GM12878 (cell line): Measurements from ENCODE around the gene KIF25. TPM values are rescaled to one million over a fixed set of nuclear protein-coding genes. Genes with fewer than 3 reads are reported as not detected.

Source experiments
- ATAC-seq: fragments of 200-7000 bp; cut with Tn5 transposase; 3 replicates; pipeline ENCODE4 v1.9.1; 2020; ENCODE audit warnings: mild to moderate bottlenecking, moderate library complexity
- BruUV-seq: library from RNA; stranded (reverse); fragments of 400-500 nt; replicated peaks from 2 replicates; lab custom pipeline; 2021; lab: Mats Ljungman, UMichigan
- CTCF ChIA-PET: fragments of 300-600 bp; sonication (Branson Sonifier 250); formaldehyde crosslinking; extraction: SDS; loops from one replicate; lab custom pipeline; 2021; ENCODE audit warnings: inconsistent platforms; lab: Yijun Ruan, JAX
- POLR2A ChIA-PET: fragments of 350-600 bp; formaldehyde crosslinking; extraction: SDS; loops from one replicate; lab custom pipeline; 2021; ENCODE audit warnings: inconsistent platforms; lab: Charles Lee
- RAD21 ChIA-PET: fragments of 300-600 bp; sonication (Branson Sonifier 250); formaldehyde crosslinking; loops from one replicate; lab custom pipeline; 2023; ENCODE audit warnings: antibody characterized with exemption; ENCODE audit not compliant: unreplicated experiment; lab: Charles Lee
- SMC1A ChIA-PET: fragments of 300-600 bp; sonication (Branson Sonifier 250); formaldehyde crosslinking; loops from one replicate; lab custom pipeline; 2023; ENCODE audit not compliant: unreplicated experiment, uncharacterized antibody; lab: Charles Lee
- DNase-seq: peaks from one replicate; pipeline ENCODE4 v3.0.0-alpha.2; 2011; ENCODE audit warnings: low read depth, low spot score
- FAIRE-seq: peaks from 3 replicates; lab custom pipeline; 2011; peaks lifted over from hg19 to GRCh38; lab: Jason Lieb, UNC
- H2AFZ ChIP-seq: 2 replicates; pipeline ENCODE4 v1.6.0; 2011; ENCODE audit warnings: low read depth, low read length, control low read depth; ENCODE audit not compliant: control insufficient read depth
- H3K27ac ChIP-seq: 2 replicates; pipeline ENCODE4 v1.5.1; 2011; ENCODE audit warnings: control low read depth; ENCODE audit not compliant: control insufficient read depth, insufficient read depth
- H3K27me3 ChIP-seq, 2 experiments: replicated peaks in 1 of 2; 2 replicates each; pipeline versions ENCODE4 v1.6.0 to v1.6.1; 2011; ENCODE audit warnings: low read length in 1 of 2; ENCODE audit not compliant: control insufficient read depth in 2 of 2, insufficient read depth in 2 of 2
- H3K36me3 ChIP-seq, 2 experiments: 2 replicates each; pipeline ENCODE4 v1.5.1; 2011; ENCODE audit warnings: low read length in 1 of 2; ENCODE audit not compliant: control insufficient read depth in 2 of 2, insufficient read depth in 2 of 2
- H3K4me1 ChIP-seq: 2 replicates; pipeline ENCODE4 v1.6.1; 2011; ENCODE audit warnings: mild to moderate bottlenecking, low read length, moderate library complexity, mixed read lengths; ENCODE audit not compliant: control insufficient read depth, insufficient read depth
- H3K4me2 ChIP-seq: 2 replicates; pipeline ENCODE4 v1.6.0; 2011; ENCODE audit warnings: control low read depth; ENCODE audit not compliant: control insufficient read depth, insufficient read depth
- H3K4me3 ChIP-seq: fragments of 200-600 bp; sonication (generic); 2 replicates; pipeline ENCODE4 v1.5.1; 2016
- H3K79me2 ChIP-seq: 2 replicates; pipeline ENCODE4 v1.6.0; 2011; ENCODE audit warnings: low read length; ENCODE audit not compliant: control insufficient read depth, insufficient read depth
- H3K9ac ChIP-seq: 2 replicates; pipeline ENCODE4 v1.8.0; 2011; ENCODE audit warnings: low read length, control low read depth, mixed read lengths; ENCODE audit not compliant: control insufficient read depth, insufficient read depth
- H3K9me3 ChIP-seq: replicated peaks from 3 replicates; pipeline ENCODE4 v1.5.1; 2011; ENCODE audit warnings: mild to moderate bottlenecking, low read length; ENCODE audit not compliant: control insufficient read depth, insufficient read depth
- H4K20me1 ChIP-seq: 2 replicates; pipeline ENCODE4 v1.6.0; 2011; ENCODE audit not compliant: control insufficient read depth, insufficient read depth
- CBFB ChIP-seq: IDR thresholded peaks from 2 replicates; pipeline ENCODE4 v1.6.1; 2016; ENCODE audit warnings: antibody characterized with exemption, low read depth
- CREB1 ChIP-seq: IDR thresholded peaks from 2 replicates; pipeline ENCODE4 v1.6.1; 2012; ENCODE audit warnings: low read depth, mild to moderate bottlenecking, inconsistent platforms
- EED ChIP-seq: sonication (generic); IDR thresholded peaks from 2 replicates; pipeline ENCODE4 v1.6.1; 2016; ENCODE audit warnings: antibody characterized with exemption, low read depth
- GATAD2B ChIP-seq: fragments of 450-650 bp; conservative IDR thresholded peaks from 2 replicates; pipeline ENCODE4 v1.6.1; 2017; ENCODE audit warnings: low read depth, mild to moderate bottlenecking, moderate library complexity
- HCFC1 ChIP-seq: fragments of 150-350 bp; IDR thresholded peaks from 2 replicates; pipeline ENCODE4 v1.6.1; 2014; ENCODE audit warnings: low read length
- HDAC2 ChIP-seq: fragments of 200-600 bp; sonication (generic); IDR thresholded peaks from 2 replicates; pipeline ENCODE4 v1.6.1; 2017
- IKZF2 ChIP-seq, 2 experiments: fragments of 450-650 bp; IDR thresholded peaks; 2 replicates each; pipeline ENCODE4 v1.6.1; 2017; ENCODE audit warnings: mild to moderate bottlenecking in 2 of 2, moderate library complexity in 2 of 2
- POU2F2 ChIP-seq: IDR thresholded peaks from 3 replicates; pipeline ENCODE4 v1.6.1; 2011; ENCODE audit warnings: low read depth, mild to moderate bottlenecking, low read length, borderline replicate concordance
- RELA ChIP-seq: fragments of 450-650 bp; IDR thresholded peaks from 2 replicates; pipeline ENCODE4 v1.8.0; 2014; ENCODE audit warnings: borderline replicate concordance; ENCODE audit not compliant: partially characterized antibody
- ZNF207 ChIP-seq: fragments of 450-650 bp; IDR thresholded peaks from 2 replicates; pipeline ENCODE4 v1.6.1; 2014; ENCODE audit warnings: antibody characterized with exemption, mild to moderate bottlenecking, borderline replicate concordance
- WGBS: methylation state at CpG from one replicate; pipeline ENCODE4 v1.1.6; 2016; ENCODE audit warnings: low lambda C conversion rate; ENCODE audit not compliant: insufficient replicate concordance, insufficient coverage; ENCODE audit errors: missing lambda C conversion rate; 5-methylcytosine and 5-hydroxymethylcytosine counted together
- in situ Hi-C: fragments of 300-500 bp; cut with MboI; formaldehyde crosslinking; loops from 9 replicates; pipeline ENCODE4 v1.14.3; 2018; ENCODE audit warnings: mixed read lengths
- intact Hi-C: fragments of 100-400 bp; cut with micrococcal nuclease; formaldehyde crosslinking; loops from one replicate; pipeline ENCODE4 v1.14.2; 2022; ENCODE audit not compliant: unreplicated experiment
- polyA plus RNA-seq, 11 experiments: library from polyadenylated mRNA; depleted of rRNA in 4 of 11; unstranded in 6 of 11; stranded (reverse) in 5 of 11; fragments of >200 nt; fragmentation: Nextera tagmentation in 4 of 11; fragmentation: Illumina TruSeq in 1 of 11; extraction: Ambion mirVana in 4 of 11; extraction: Trizol in 1 of 11; gene quantifications; 1 replicate in 1 of 11; 2 replicates in 10 of 11; pipeline versions ENCODE4 v1.2.1 to v1.2.3, GENCODE V29; 2011 to 2016; ENCODE audit warnings: inconsistent platforms in 2 of 11, missing spikeins in 2 of 11, low read depth in 1 of 11
- total RNA-seq, 4 experiments: library from RNA; depleted of rRNA in 3 of 4; stranded (reverse); fragments of >200 nt in 3 of 4; fragmentation: Illumina TruSeq in 1 of 4; extraction: Trizol in 1 of 4; gene quantifications; 2 replicates each; pipeline versions ENCODE4 v1.2.1 to v1.2.3, GENCODE V29; 2013 to 2021
- TF ChIP-seq, protein P1 (sequence below): IDR thresholded peaks from 2 replicates; pipeline ENCODE4 v1.6.1; 2011; ENCODE audit warnings: low read depth, mild to moderate bottlenecking, low read length, moderate library complexity, borderline replicate concordance; ENCODE audit errors: extremely low read depth
- TF ChIP-seq, protein P2 (sequence below): fragments of 150-350 bp; IDR thresholded peaks from 2 replicates; pipeline ENCODE4 v1.6.1; 2016; ENCODE audit warnings: low read depth, low read length
- TF ChIP-seq, protein P3 (sequence below): fragments of 450-650 bp; formaldehyde crosslinking; IDR thresholded peaks from 2 replicates; pipeline ENCODE4 v1.5.0; 2022; ENCODE audit warnings: mild to moderate bottlenecking, missing genetic modification characterization
- TF ChIP-seq, protein P4 (sequence below): IDR thresholded peaks from 2 replicates; pipeline ENCODE4 v1.6.1; 2012; ENCODE audit warnings: low read length, inconsistent platforms
- TF ChIP-seq, protein P5 (sequence below): fragments of 450-650 bp; IDR thresholded peaks from 2 replicates; pipeline ENCODE4 v1.6.1; 2017; ENCODE audit warnings: low read depth, mild to moderate bottlenecking, moderate library complexity

KIF25 gene
- total and polyA plus RNA-seq, 10 of the 15 experiments (the other 5 are each of a cell fraction or from before 2014, with no cell fraction given): not detected

DNA sequence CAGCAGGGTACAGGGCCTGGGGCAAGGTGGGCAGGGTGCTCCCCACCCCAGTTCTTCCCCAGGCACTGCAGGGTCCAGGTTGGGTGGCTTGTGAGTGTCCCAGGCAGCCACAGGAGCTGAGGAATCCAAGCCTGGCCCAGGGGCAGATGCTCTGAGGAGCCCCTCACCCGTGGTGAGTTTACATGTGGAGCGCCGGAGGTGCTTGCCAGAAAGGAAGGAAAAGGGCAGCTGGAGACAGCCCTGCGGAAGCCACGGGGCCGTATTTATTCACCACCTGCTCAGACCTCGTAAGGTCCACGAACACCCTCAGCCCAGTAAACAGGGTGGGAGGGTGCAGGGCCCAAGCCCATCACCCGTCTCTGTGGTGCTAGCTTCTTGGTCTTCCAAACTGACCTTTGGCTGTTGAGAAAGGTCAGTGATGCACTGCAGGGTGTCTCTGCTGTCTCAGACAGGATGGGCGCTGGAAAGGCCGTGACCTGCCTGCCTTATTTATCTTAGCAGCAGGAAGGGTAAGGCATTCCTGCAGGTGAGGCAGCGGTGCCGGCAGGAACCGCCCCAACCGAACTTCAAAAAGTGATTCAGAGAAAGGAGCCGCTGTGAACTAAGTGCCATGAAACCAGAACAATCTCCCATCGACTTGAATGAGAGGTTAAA, 85.5 kb downstream of the KIF25 start:
- in situ Hi-C loops: no loop called here
- BruUV-seq: no TSS peak
- H3K9ac ChIP-seq: no peak overlapping the region
- no peaks in the 10 kb centered on the region for H3K4me1 ChIP-seq
- no peaks in the 10 kb centered on the region for H3K36me3 ChIP-seq
- no peak overlapping the region for H2AFZ ChIP-seq
- 47% methylated on average over 16 of the region's 17 CpGs for WGBS
- ATAC-seq (no peak), DNase-seq (no peak), FAIRE-seq (no peak)
- H3K4me2 ChIP-seq: no peak overlapping the region
- H3K27me3 ChIP-seq: no peaks in the 10 kb centered on the region
- ChIA-PET CTCF (no interaction called here), RAD21 (no interaction called here), SMC1A (no interaction called here), POLR2A (no interaction called here)
- no peaks in the 10 kb centered on the region for H3K79me2 ChIP-seq
- H3K27ac ChIP-seq: no peak overlapping the region
- no peak overlapping the region for H3K4me3 ChIP-seq
- intact Hi-C loops: no loop called here
- H4K20me1 ChIP-seq: no peaks in the 10 kb centered on the region
- H3K9me3 ChIP-seq: no peaks in the 10 kb centered on the region
- TF ChIP-seq, protein P1, sequence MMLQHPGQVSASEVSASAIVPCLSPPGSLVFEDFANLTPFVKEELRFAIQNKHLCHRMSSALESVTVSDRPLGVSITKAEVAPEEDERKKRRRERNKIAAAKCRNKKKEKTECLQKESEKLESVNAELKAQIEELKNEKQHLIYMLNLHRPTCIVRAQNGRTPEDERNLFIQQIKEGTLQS: no peak
- TF ChIP-seq, protein P2, sequence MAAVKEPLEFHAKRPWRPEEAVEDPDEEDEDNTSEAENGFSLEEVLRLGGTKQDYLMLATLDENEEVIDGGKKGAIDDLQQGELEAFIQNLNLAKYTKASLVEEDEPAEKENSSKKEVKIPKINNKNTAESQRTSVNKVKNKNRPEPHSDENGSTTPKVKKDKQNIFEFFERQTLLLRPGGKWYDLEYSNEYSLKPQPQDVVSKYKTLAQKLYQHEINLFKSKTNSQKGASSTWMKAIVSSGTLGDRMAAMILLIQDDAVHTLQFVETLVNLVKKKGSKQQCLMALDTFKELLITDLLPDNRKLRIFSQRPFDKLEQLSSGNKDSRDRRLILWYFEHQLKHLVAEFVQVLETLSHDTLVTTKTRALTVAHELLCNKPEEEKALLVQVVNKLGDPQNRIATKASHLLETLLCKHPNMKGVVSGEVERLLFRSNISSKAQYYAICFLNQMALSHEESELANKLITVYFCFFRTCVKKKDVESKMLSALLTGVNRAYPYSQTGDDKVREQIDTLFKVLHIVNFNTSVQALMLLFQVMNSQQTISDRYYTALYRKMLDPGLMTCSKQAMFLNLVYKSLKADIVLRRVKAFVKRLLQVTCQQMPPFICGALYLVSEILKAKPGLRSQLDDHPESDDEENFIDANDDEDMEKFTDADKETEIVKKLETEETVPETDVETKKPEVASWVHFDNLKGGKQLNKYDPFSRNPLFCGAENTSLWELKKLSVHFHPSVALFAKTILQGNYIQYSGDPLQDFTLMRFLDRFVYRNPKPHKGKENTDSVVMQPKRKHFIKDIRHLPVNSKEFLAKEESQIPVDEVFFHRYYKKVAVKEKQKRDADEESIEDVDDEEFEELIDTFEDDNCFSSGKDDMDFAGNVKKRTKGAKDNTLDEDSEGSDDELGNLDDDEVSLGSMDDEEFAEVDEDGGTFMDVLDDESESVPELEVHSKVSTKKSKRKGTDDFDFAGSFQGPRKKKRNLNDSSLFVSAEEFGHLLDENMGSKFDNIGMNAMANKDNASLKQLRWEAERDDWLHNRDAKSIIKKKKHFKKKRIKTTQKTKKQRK: no peak
- TF ChIP-seq, protein P3, sequence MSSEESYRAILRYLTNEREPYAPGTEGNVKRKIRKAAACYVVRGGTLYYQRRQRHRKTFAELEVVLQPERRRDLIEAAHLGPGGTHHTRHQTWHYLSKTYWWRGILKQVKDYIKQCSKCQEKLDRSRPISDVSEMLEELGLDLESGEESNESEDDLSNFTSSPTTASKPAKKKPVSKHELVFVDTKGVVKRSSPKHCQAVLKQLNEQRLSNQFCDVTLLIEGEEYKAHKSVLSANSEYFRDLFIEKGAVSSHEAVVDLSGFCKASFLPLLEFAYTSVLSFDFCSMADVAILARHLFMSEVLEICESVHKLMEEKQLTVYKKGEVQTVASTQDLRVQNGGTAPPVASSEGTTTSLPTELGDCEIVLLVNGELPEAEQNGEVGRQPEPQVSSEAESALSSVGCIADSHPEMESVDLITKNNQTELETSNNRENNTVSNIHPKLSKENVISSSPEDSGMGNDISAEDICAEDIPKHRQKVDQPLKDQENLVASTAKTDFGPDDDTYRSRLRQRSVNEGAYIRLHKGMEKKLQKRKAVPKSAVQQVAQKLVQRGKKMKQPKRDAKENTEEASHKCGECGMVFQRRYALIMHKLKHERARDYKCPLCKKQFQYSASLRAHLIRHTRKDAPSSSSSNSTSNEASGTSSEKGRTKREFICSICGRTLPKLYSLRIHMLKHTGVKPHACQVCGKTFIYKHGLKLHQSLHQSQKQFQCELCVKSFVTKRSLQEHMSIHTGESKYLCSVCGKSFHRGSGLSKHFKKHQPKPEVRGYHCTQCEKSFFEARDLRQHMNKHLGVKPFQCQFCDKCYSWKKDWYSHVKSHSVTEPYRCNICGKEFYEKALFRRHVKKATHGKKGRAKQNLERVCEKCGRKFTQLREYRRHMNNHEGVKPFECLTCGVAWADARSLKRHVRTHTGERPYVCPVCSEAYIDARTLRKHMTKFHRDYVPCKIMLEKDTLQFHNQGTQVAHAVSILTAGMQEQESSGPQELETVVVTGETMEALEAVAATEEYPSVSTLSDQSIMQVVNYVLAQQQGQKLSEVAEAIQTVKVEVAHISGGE (CRISPR knock-in tag): no peak
- TF ChIP-seq RELA (no peak), GATAD2B (no peak), HDAC2 (no peak), CREB1 (no peak), IKZF2 (IDR thresholded peaks at IDR 0.05) (no peak), EED (no peak), POU2F2 (no peak), ZNF207 (no peak), HCFC1 (no peak), CBFB (no peak)
- TF ChIP-seq, protein P4, sequence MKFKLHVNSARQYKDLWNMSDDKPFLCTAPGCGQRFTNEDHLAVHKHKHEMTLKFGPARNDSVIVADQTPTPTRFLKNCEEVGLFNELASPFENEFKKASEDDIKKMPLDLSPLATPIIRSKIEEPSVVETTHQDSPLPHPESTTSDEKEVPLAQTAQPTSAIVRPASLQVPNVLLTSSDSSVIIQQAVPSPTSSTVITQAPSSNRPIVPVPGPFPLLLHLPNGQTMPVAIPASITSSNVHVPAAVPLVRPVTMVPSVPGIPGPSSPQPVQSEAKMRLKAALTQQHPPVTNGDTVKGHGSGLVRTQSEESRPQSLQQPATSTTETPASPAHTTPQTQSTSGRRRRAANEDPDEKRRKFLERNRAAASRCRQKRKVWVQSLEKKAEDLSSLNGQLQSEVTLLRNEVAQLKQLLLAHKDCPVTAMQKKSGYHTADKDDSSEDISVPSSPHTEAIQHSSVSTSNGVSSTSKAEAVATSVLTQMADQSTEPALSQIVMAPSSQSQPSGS: no peak
- TF ChIP-seq, protein P5, sequence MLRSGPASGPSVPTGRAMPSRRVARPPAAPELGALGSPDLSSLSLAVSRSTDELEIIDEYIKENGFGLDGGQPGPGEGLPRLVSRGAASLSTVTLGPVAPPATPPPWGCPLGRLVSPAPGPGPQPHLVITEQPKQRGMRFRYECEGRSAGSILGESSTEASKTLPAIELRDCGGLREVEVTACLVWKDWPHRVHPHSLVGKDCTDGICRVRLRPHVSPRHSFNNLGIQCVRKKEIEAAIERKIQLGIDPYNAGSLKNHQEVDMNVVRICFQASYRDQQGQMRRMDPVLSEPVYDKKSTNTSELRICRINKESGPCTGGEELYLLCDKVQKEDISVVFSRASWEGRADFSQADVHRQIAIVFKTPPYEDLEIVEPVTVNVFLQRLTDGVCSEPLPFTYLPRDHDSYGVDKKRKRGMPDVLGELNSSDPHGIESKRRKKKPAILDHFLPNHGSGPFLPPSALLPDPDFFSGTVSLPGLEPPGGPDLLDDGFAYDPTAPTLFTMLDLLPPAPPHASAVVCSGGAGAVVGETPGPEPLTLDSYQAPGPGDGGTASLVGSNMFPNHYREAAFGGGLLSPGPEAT: no peak
